Adipocyte (in vitro differentiated cells): ENCODE measurements around the gene RNF128.

Experiments used
- DNase-seq: peaks from one replicate; pipeline ENCODE4 v3.0.0-alpha.2; 2015; ENCODE audit warnings: low read depth
- H3K27me3 ChIP-seq: replicated peaks from 2 replicates; pipeline ENCODE4 v1.7.0; 2013; ENCODE audit warnings: mild to moderate bottlenecking, low read length, moderate library complexity; ENCODE audit not compliant: control insufficient read depth, insufficient read depth
- H3K36me3 ChIP-seq: 2 replicates; pipeline ENCODE4 v1.7.0; 2013; ENCODE audit warnings: low read length, mild to moderate bottlenecking, moderate library complexity; ENCODE audit not compliant: control insufficient read depth, insufficient read depth, severe bottlenecking
- H3K4me1 ChIP-seq: 2 replicates; pipeline ENCODE4 v1.7.0; 2013; ENCODE audit warnings: mild to moderate bottlenecking, low read length, moderate library complexity; ENCODE audit not compliant: control insufficient read depth, insufficient read depth
- H3K4me3 ChIP-seq: 2 replicates; pipeline ENCODE4 v1.7.0; 2013; ENCODE audit warnings: mild to moderate bottlenecking, low read length, moderate library complexity
- H3K9ac ChIP-seq: 2 replicates; pipeline ENCODE4 v1.7.0; 2013; ENCODE audit warnings: mild to moderate bottlenecking, low read length, moderate library complexity
- H3K9me3 ChIP-seq: 2 replicates; pipeline ENCODE4 v1.7.0; 2013; ENCODE audit warnings: mild to moderate bottlenecking, low read length, moderate library complexity; ENCODE audit not compliant: control insufficient read depth

RNF128 gene

DNA sequence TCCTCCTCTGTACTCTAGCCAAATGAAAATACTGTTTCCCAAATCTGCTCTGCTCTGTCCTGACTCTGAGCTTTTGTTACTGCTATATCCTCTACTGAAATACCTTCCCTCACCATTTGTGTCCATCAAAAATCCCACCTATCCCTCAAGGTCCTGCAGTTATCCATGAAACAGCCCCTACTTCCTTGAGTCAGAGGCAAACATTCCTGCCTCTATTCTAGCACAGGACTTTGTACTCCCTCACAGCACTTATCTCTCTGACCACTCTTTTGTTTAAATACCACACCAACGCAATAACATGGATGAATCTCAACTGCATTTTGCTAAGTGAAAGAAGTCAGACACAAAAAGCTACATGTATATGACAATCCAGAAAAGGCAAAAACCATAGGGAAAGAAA, 10.5 kb upstream of the RNF128 start:
- Histone ChIP-seq H3K4me1 (peaks cover 4% of the 10 kb centered on the region), H3K9me3 (no peaks in the 10 kb centered on the region), H3K9ac (no peak overlapping the region), H3K36me3 (no peaks in the 10 kb centered on the region), H3K27me3 (peaks cover 45% of the 10 kb centered on the region), H3K4me3 (no peak overlapping the region)
- DNase-seq = no peak

DNA sequence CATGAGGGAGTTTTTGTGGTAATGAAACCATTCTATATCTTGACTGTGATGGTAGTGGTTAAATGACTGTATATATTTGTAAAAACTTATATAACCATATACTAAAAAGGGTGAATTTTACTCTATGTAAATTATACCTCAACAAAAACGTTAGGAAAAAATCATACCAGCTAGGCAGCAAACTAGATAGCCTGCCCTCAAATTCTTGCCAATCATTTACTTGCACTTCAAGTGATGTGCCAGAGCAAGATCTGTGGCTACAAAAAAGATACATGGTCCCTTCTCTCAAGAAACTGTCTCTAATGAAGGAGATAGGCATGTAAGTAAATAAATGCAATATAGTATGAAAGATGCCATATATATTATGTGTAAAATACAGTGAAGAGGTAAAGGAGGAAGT, 10.0 kb upstream of the RNF128 start:
- peaks cover 50% of the 10 kb centered on the region for H3K27me3 ChIP-seq
- H3K36me3 ChIP-seq = no peaks in the 10 kb centered on the region
- H3K4me3 ChIP-seq = no peak overlapping the region

DNA sequence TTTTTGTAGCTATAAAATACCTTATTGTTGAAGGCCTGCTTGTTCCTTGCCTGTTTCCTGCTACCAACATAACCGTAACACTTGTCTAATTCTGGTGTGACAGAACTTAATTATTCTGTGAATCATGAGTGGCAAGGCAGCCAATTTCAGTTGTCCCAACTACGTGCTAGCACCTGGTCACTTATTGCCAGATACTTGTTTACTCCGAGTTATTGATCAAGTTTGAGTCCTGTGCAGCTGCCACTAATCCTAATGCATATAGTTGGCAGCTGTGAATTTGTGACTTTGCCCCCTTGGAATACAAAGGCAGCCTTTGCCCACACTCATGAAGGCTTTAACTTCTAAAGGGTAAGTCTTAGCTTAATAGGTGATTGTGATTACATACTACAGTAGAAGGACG, 7.8 kb upstream of the RNF128 start:
- H3K4me1 ChIP-seq = no peaks in the 10 kb centered on the region
- H3K9me3 ChIP-seq = peaks cover 5% of the 10 kb centered on the region
- no peaks in the 10 kb centered on the region for H3K36me3 ChIP-seq
- no peak for DNase-seq
- H3K9ac ChIP-seq = no peak overlapping the region
- peaks cover 65% of the 10 kb centered on the region for H3K27me3 ChIP-seq
- no peak overlapping the region for H3K4me3 ChIP-seq

More for the DNA sequence above, 10.0 kb upstream of the RNF128 start:
- H3K9me3 ChIP-seq = no peaks in the 10 kb centered on the region
- no peaks in the 10 kb centered on the region for H3K4me1 ChIP-seq
- H3K9ac ChIP-seq = no peak overlapping the region
- DNase-seq = no peak

DNA sequence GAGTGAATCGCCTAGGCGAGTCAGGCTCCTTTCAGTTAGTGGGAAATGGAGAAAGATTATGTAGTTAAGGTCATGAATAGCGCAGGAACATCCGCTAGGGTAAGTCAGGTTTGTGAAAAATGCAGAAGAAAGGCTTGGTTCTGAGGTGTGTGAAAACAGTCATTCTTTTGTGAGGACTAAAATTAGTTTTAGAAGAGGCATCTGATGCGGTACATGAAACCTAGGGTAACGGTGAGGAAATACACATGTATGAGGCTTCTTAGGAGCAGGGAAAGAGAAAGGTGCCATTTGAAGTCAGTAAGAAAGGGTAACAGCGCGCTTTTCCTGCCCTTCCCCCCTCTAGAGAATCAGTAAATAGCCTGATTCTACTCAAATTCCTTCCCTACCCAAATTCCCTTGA, 570 bp upstream of the RNF128 start:
- Histone ChIP-seq H3K9me3 (peaks cover 10% of the 10 kb centered on the region), H3K4me1 (no peaks in the 10 kb centered on the region), H3K9ac (no peak overlapping the region), H3K4me3 (peak overlapping the region; percentile 80), H3K27me3 (peaks cover 63% of the 10 kb centered on the region), H3K36me3 (no peaks in the 10 kb centered on the region)
- DNase-seq = peak; percentile 4

DNA sequence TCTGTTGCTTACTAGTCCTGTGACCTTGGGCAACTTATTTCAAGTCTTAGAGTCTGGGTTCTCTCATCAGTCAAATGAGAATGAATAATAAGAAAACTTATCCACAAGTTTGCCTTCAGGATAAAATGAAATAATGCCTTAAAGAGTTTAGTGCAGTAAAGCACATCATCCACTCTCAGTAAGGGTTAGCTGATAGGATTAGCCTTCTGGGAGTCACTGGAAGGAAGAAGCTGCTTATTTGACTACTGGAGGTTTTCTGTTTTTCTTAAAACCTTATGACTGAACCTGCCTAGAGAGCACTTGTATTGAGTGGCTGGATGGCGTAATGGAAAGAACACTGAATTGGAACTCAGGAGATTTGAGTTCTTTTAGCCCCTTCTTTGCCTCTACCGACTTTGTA, 1.8 kb downstream of the RNF128 start:
- DNase-seq = no peak
- Histone ChIP-seq H3K9me3 (peaks cover 6% of the 10 kb centered on the region), H3K27me3 (peaks cover 59% of the 10 kb centered on the region), H3K4me3 (no peak overlapping the region), H3K36me3 (no peaks in the 10 kb centered on the region), H3K9ac (no peak overlapping the region), H3K4me1 (no peaks in the 10 kb centered on the region)

DNA sequence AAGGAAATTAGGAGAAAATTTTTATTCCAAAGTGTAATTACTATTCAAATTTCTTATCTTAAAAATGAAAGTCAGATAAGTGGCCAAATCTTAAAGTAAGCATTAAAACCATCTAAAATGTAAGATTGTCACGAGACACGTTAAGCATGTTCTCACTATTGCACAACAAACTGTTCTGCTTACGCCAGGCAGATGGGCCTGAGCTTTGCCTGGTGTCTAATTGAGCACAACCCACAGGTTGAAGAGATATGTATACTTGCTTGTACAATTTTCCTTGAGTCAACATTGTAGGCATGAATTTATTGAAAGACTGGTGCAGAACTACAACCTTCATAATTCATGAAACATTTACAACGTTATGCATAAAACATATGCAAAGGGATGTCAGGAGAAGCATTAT, 3.9 kb downstream of the RNF128 start:
- Histone ChIP-seq H3K9me3 (no peaks in the 10 kb centered on the region), H3K9ac (no peak overlapping the region), H3K4me1 (no peaks in the 10 kb centered on the region), H3K36me3 (no peaks in the 10 kb centered on the region), H3K27me3 (peaks cover 46% of the 10 kb centered on the region), H3K4me3 (no peak overlapping the region)
- DNase-seq = no peak

DNA sequence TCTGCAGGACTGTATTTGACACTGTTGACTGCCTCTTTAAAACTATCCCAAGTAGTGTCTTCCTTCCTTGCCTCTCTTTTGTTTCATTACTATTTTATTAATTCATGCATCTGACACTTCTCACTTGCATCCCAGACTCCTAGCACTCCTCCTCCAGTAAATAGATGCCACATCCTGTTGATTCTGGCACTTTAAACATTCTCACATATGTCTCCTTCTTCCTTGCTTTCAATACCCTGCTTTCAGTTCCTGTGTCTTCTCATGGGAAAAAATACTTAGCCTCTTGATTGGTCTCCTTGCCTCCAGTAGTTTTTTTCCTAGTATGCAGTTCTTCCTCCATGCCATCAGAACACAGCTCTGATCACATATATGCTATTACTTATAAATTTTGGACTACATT, 5.1 kb downstream of the RNF128 start:
- Histone ChIP-seq H3K9ac (no peak overlapping the region), H3K9me3 (no peaks in the 10 kb centered on the region), H3K27me3 (peaks cover 36% of the 10 kb centered on the region), H3K36me3 (no peaks in the 10 kb centered on the region), H3K4me3 (no peak overlapping the region), H3K4me1 (no peaks in the 10 kb centered on the region)
- DNase-seq = no peak

DNA sequence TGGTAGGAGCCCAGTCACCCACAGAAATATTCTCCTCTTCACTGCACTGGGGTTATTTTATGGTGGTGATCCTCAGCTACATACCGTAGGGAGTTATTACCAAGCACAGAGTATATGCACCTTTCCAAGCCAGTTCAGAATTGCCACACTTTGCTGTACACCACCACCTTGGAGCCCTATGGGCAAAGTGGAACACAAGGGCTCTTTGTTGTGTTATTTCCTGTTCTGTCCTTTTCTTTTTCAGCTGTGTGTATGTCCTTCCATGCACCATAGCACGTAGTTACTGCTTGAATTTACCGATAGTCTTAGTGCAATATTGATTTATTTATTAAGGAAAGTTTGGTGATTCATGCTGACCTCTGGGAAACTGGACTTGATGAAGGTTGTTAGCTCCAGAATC, 8.3 kb downstream of the RNF128 start:
- Histone ChIP-seq H3K4me3 (no peak overlapping the region), H3K9me3 (no peaks in the 10 kb centered on the region), H3K27me3 (peaks cover 25% of the 10 kb centered on the region), H3K4me1 (no peaks in the 10 kb centered on the region), H3K9ac (no peak overlapping the region), H3K36me3 (no peaks in the 10 kb centered on the region)
- no peak for DNase-seq

DNA sequence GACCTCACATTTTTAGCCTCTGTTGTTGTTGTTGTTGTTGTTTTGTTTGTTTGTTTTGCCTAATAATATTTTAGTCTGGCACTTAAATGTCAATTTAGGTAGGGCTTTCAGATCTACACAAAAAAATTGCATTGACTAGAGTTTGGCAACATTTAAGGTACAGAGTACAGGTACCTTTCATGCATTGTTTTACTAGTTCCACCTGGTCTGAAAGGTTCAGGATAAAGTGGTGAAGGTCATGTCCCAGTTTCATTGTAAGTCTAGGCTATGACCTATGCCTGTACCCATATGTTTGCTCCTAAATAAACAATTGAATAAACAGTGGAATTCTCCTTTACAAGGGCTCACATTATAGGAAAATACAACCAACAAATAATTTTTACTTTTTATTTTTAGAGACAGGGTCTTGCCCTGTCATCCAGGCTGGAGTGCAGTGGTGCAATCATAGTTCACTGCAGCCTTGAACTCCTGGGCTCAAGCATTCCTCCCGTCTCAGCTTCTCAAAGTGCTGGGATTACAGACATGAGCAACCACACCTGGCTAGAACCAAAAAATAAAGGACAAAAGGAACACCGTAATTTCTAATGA, 13.8 kb downstream of the RNF128 start:
- peaks cover 10% of the 10 kb centered on the region for H3K27me3 ChIP-seq
- H3K36me3 ChIP-seq = no peaks in the 10 kb centered on the region
- no peak overlapping the region for H3K9ac ChIP-seq
- no peak overlapping the region for H3K4me3 ChIP-seq
- DNase-seq = no peak
- H3K9me3 ChIP-seq = no peaks in the 10 kb centered on the region
- H3K4me1 ChIP-seq = no peaks in the 10 kb centered on the region

DNA sequence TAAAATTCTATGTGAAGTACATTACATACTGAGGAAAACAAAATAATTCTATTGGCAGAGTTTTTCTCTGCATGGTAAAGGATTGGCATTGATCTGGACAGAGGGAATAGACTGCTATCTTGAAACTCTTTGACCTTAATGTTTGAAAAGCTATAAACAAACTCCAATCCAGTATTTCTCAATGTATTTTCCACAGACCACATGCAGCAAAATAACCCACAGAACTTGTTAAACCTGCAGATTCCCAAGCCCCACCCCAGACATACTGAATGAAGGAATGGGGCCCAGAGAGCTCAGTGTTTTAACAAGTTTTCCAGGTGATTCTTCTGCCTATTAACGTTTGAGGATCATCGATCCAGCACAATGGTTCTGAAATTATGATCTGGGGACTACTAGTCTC, 15.7 kb downstream of the RNF128 start:
- Histone ChIP-seq H3K9ac (no peak overlapping the region), H3K9me3 (no peaks in the 10 kb centered on the region), H3K36me3 (no peaks in the 10 kb centered on the region), H3K4me3 (no peak overlapping the region), H3K4me1 (no peaks in the 10 kb centered on the region), H3K27me3 (peaks cover 10% of the 10 kb centered on the region)
- DNase-seq = no peak

DNA sequence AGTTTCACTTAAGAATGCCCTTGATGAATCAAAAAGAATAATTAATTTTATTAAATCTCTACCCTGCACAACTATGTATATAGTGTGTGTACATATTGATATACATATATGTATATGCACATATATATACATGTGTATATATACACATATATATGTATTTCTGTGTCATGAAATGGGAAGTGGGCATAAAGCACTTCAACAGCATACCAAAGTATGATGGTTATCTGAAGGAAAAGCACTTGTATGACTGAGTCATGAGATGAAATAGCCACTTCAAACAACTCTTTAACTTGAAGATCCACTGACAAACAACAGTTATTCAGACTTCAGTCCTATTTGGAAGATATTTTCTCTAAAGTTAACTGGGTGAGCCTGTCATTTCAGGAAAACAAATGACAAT, 16.3 kb downstream of the RNF128 start:
- peaks cover 4% of the 10 kb centered on the region for H3K9me3 ChIP-seq
- no peak overlapping the region for H3K4me3 ChIP-seq
- no peaks in the 10 kb centered on the region for H3K4me1 ChIP-seq
- no peak for DNase-seq
- H3K27me3 ChIP-seq = peaks cover 13% of the 10 kb centered on the region
- no peak overlapping the region for H3K9ac ChIP-seq
- H3K36me3 ChIP-seq = no peaks in the 10 kb centered on the region

DNA sequence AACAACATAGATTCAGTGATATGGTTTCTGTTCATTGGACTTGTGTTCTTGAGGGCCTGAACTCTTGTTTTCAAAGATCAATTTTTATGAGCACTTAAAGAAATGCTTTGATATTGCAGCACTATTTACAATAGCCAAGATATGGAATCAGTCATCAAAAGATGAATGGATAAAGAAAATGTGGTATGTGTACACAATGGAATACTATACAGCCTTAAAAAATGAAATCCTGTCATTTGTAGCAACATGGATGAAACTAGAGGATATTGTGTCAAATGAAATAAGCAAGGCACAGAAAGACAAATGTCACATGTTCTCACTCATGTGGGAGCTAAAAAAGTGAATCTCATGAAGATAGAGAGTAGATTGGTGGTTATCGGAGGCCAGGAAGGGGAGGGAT, 21.9 kb downstream of the RNF128 start:
- DNase-seq = no peak
- Histone ChIP-seq H3K9ac (no peak overlapping the region), H3K9me3 (peaks cover 14% of the 10 kb centered on the region), H3K36me3 (no peaks in the 10 kb centered on the region), H3K4me1 (no peaks in the 10 kb centered on the region), H3K27me3 (peaks cover 33% of the 10 kb centered on the region), H3K4me3 (no peak overlapping the region)
